ENCODE results near the gene DAZL. TPM values are rescaled to one million over a fixed set of nuclear protein-coding genes. Genes with fewer than 3 reads are reported as not detected.

DAZL gene
- total and polyA plus RNA-seq, 5 donors from 2014 or later = not detected

- no peaks in the 10 kb centered on the region for H3K9me3 ChIP-seq (ENCODE audit: control insufficient read depth in 2 of 2, low read length in 2 of 2)
- peaks cover 14% of the 10 kb centered on the region for H3K27me3 ChIP-seq (ENCODE audit: control insufficient read depth, insufficient read depth, low read length)
- no peak overlapping the region for H3K27ac Mint-ChIP-seq
- H3K36me3 Mint-ChIP-seq = no peaks in the 10 kb centered on the region
- H3K4me3 ChIP-seq (ENCODE audit: low read depth, low read length) = no peak overlapping the region
- no peak overlapping the region for H3K4me3 Mint-ChIP-seq
- no peak overlapping the region for H3K27ac ChIP-seq (ENCODE audit: insufficient read depth, low read length, poor library complexity, severe bottlenecking)
- H3K4me1 Mint-ChIP-seq = no peaks in the 10 kb centered on the region
- no peaks in the 10 kb centered on the region for H3K36me3 ChIP-seq (ENCODE audit: control insufficient read depth, insufficient read depth, low read length)
- no peaks in the 10 kb centered on the region for H3K4me1 ChIP-seq (ENCODE audit: control insufficient read depth, insufficient read depth, low read length, poor library complexity, severe bottlenecking)
- DNase-seq = no peak
- peaks cover 0 to 5% (median 0%) of the 10 kb centered on the region in 7 donors for H3K9me3 Mint-ChIP-seq
- no peak for ATAC-seq (ENCODE audit: low read depth in 2 of 2)
- H3K27me3 Mint-ChIP-seq = peaks cover 56% of the 10 kb centered on the region
These were observed 35.1 kb downstream of the DAZL start for GRCh38 chr3:16570113-16570512.

GRCh38 chr3:16568532-16568931, 36.7 kb downstream of the DAZL start:
- ATAC-seq (ENCODE audit: low read depth in 2 of 2) (no peak), DNase-seq (no peak)
- H3K36me3 Mint-ChIP-seq = no peaks in the 10 kb centered on the region
- H3K4me1 Mint-ChIP-seq = no peaks in the 10 kb centered on the region
- Histone ChIP-seq H3K9me3 (ENCODE audit: control insufficient read depth in 2 of 2, low read length in 2 of 2) (peaks cover 0 to 3% of the 10 kb centered on the region in 2 experiments), H3K36me3 (ENCODE audit: control insufficient read depth, insufficient read depth, low read length) (no peaks in the 10 kb centered on the region), H3K4me3 (ENCODE audit: low read depth, low read length) (no peak overlapping the region), H3K27ac (ENCODE audit: insufficient read depth, low read length, poor library complexity, severe bottlenecking) (no peak overlapping the region), H3K27me3 (ENCODE audit: control insufficient read depth, insufficient read depth, low read length) (peaks cover 25% of the 10 kb centered on the region), H3K4me1 (ENCODE audit: control insufficient read depth, insufficient read depth, low read length, poor library complexity, severe bottlenecking) (no peaks in the 10 kb centered on the region)
- no peak overlapping the region for H3K27ac Mint-ChIP-seq
- H3K27me3 Mint-ChIP-seq = peaks cover 53% of the 10 kb centered on the region
- peaks cover 0 to 5% (median 0%) of the 10 kb centered on the region in 7 donors for H3K9me3 Mint-ChIP-seq
- no peak overlapping the region for H3K4me3 Mint-ChIP-seq

GRCh38 chr3:16568115-16568514, 37.1 kb downstream of the DAZL start:
- ATAC-seq (ENCODE audit: low read depth in 2 of 2) (no peak), DNase-seq (no peak)
- H3K27ac Mint-ChIP-seq = no peak overlapping the region
- H3K9me3 ChIP-seq (ENCODE audit: control insufficient read depth in 2 of 2, low read length in 2 of 2) = peaks cover 0 to 5% of the 10 kb centered on the region in 2 experiments
- H3K27ac ChIP-seq (ENCODE audit: insufficient read depth, low read length, poor library complexity, severe bottlenecking) = no peak overlapping the region
- no peaks in the 10 kb centered on the region for H3K36me3 ChIP-seq (ENCODE audit: control insufficient read depth, insufficient read depth, low read length)
- peaks cover 25% of the 10 kb centered on the region for H3K27me3 ChIP-seq (ENCODE audit: control insufficient read depth, insufficient read depth, low read length)
- no peak overlapping the region for H3K4me3 ChIP-seq (ENCODE audit: low read depth, low read length)
- H3K4me1 Mint-ChIP-seq = no peaks in the 10 kb centered on the region
- no peaks in the 10 kb centered on the region for H3K36me3 Mint-ChIP-seq
- peaks cover 50% of the 10 kb centered on the region for H3K27me3 Mint-ChIP-seq
- no peak overlapping the region for H3K4me3 Mint-ChIP-seq
- H3K4me1 ChIP-seq (ENCODE audit: control insufficient read depth, insufficient read depth, low read length, poor library complexity, severe bottlenecking) = no peaks in the 10 kb centered on the region
- H3K9me3 Mint-ChIP-seq = peaks cover 0 to 5% (median 0%) of the 10 kb centered on the region in 7 donors

GRCh38 chr3:16559653-16560365, 45.4 kb downstream of the DAZL start:
- H3K9me3 Mint-ChIP-seq = peaks cover 0 to 2% (median 0%) of the 10 kb centered on the region in 7 donors
- Histone ChIP-seq H3K36me3 (ENCODE audit: control insufficient read depth, insufficient read depth, low read length) (no peaks in the 10 kb centered on the region), H3K27ac (ENCODE audit: insufficient read depth, low read length, poor library complexity, severe bottlenecking) (no peak overlapping the region), H3K9me3 (ENCODE audit: control insufficient read depth in 2 of 2, low read length in 2 of 2) (peaks cover 0 to 6% of the 10 kb centered on the region in 2 experiments), H3K4me1 (ENCODE audit: control insufficient read depth, insufficient read depth, low read length, poor library complexity, severe bottlenecking) (no peaks in the 10 kb centered on the region), H3K27me3 (ENCODE audit: control insufficient read depth, insufficient read depth, low read length) (peaks cover 21% of the 10 kb centered on the region), H3K4me3 (ENCODE audit: low read depth, low read length) (no peak overlapping the region)
- H3K27ac Mint-ChIP-seq = no peak overlapping the region
- ATAC-seq (ENCODE audit: low read depth in 2 of 2) (no peak), DNase-seq (no peak)
- H3K27me3 Mint-ChIP-seq = peaks cover 35% of the 10 kb centered on the region
- H3K4me1 Mint-ChIP-seq = no peaks in the 10 kb centered on the region
- no peaks in the 10 kb centered on the region for H3K36me3 Mint-ChIP-seq
- H3K4me3 Mint-ChIP-seq = no peak overlapping the region

GRCh38 chr3:16554126-16554525, 51.1 kb downstream of the DAZL start:
- no peak for DNase-seq
- no peak overlapping the region for H3K27ac ChIP-seq (ENCODE audit: insufficient read depth, low read length, poor library complexity, severe bottlenecking)
- no peak overlapping the region for H3K4me3 Mint-ChIP-seq

GRCh38 chr3:16552757-16553156, 52.5 kb downstream of the DAZL start:
- no peak overlapping the region for H3K4me3 ChIP-seq (ENCODE audit: low read depth, low read length)
- H3K27ac Mint-ChIP-seq = no peak overlapping the region
- peaks cover 0 to 1% (median 0%) of the 10 kb centered on the region in 7 donors for H3K9me3 Mint-ChIP-seq
- peaks cover 0 to 7% (median 6%) of the 10 kb centered on the region in 4 donors for H3K4me1 Mint-ChIP-seq
- H3K27me3 ChIP-seq (ENCODE audit: control insufficient read depth, insufficient read depth, low read length) = peaks cover 2% of the 10 kb centered on the region
- no peak overlapping the region for H3K4me3 Mint-ChIP-seq
- H3K27me3 Mint-ChIP-seq = peaks cover 10% of the 10 kb centered on the region
- H3K9me3 ChIP-seq (ENCODE audit: control insufficient read depth in 2 of 2, low read length in 2 of 2) = no peaks in the 10 kb centered on the region
- H3K36me3 ChIP-seq (ENCODE audit: control insufficient read depth, insufficient read depth, low read length) = no peaks in the 10 kb centered on the region
- no peak for DNase-seq
- no peaks in the 10 kb centered on the region for H3K4me1 ChIP-seq (ENCODE audit: control insufficient read depth, insufficient read depth, low read length, poor library complexity, severe bottlenecking)
- no peak overlapping the region for H3K27ac ChIP-seq (ENCODE audit: insufficient read depth, low read length, poor library complexity, severe bottlenecking)
- no peak for ATAC-seq (ENCODE audit: low read depth in 2 of 2)
- no peaks in the 10 kb centered on the region for H3K36me3 Mint-ChIP-seq

More at GRCh38 chr3:16554126-16554525, 51.1 kb downstream of the DAZL start:
- ATAC-seq (ENCODE audit: low read depth in 2 of 2) = no peak
- H3K4me1 ChIP-seq (ENCODE audit: control insufficient read depth, insufficient read depth, low read length, poor library complexity, severe bottlenecking) = no peaks in the 10 kb centered on the region
- peaks cover 0 to 7% (median 6%) of the 10 kb centered on the region in 4 donors for H3K4me1 Mint-ChIP-seq
- H3K9me3 ChIP-seq (ENCODE audit: control insufficient read depth in 2 of 2, low read length in 2 of 2) = no peaks in the 10 kb centered on the region
- H3K9me3 Mint-ChIP-seq = peaks cover 0 to 1% (median 0%) of the 10 kb centered on the region in 7 donors
- H3K4me3 ChIP-seq (ENCODE audit: low read depth, low read length) = no peak overlapping the region
- H3K36me3 ChIP-seq (ENCODE audit: control insufficient read depth, insufficient read depth, low read length) = no peaks in the 10 kb centered on the region
- no peak overlapping the region for H3K27ac Mint-ChIP-seq
- H3K36me3 Mint-ChIP-seq = no peaks in the 10 kb centered on the region
- H3K27me3 Mint-ChIP-seq = peaks cover 16% of the 10 kb centered on the region
- H3K27me3 ChIP-seq (ENCODE audit: control insufficient read depth, insufficient read depth, low read length) = no peaks in the 10 kb centered on the region

GRCh38 chr3:16551342-16551976, 53.8 kb downstream of the DAZL start:
- Histone ChIP-seq H3K9me3 (ENCODE audit: control insufficient read depth in 2 of 2, low read length in 2 of 2) (no peaks in the 10 kb centered on the region), H3K36me3 (ENCODE audit: control insufficient read depth, insufficient read depth, low read length) (no peaks in the 10 kb centered on the region), H3K27ac (ENCODE audit: insufficient read depth, low read length, poor library complexity, severe bottlenecking) (no peak overlapping the region), H3K27me3 (ENCODE audit: control insufficient read depth, insufficient read depth, low read length) (peaks cover 2% of the 10 kb centered on the region), H3K4me3 (ENCODE audit: low read depth, low read length) (no peak overlapping the region), H3K4me1 (ENCODE audit: control insufficient read depth, insufficient read depth, low read length, poor library complexity, severe bottlenecking) (no peaks in the 10 kb centered on the region)
- Mint-ChIP-seq H3K9me3 (peaks cover 0 to 1% (median 0%) of the 10 kb centered on the region in 7 donors), H3K4me3 (no peak overlapping the region), H3K36me3 (no peaks in the 10 kb centered on the region), H3K27ac (peak overlapping the region in 2 of 3 donors; percentile 50 to 71), H3K4me1 (peaks cover 0 to 7% (median 6%) of the 10 kb centered on the region in 4 donors), H3K27me3 (peaks cover 9% of the 10 kb centered on the region)
- DNase-seq = no peak
- no peak for ATAC-seq (ENCODE audit: low read depth in 2 of 2)
